HCT116 (cell line): ENCODE data around the gene PPP1R2C. TPM values are rescaled to one million over a fixed set of nuclear protein-coding genes. Genes with fewer than 3 reads are reported as not detected.

ENCODE experiments used
- ATAC-seq: fragments of 200-7000 bp; cut with Tn5 transposase; 2 replicates; pipeline ENCODE4 v1.9.1; 2020; ENCODE audit warnings: mild to moderate bottlenecking, moderate library complexity
- BruUV-seq: library from RNA; stranded (reverse); fragments of 400-500 nt; replicated peaks from 2 replicates; lab custom pipeline; 2021; lab: Mats Ljungman, UMichigan
- CTCF ChIA-PET: fragments of 300-600 bp; sonication (Branson Sonifier 250); formaldehyde crosslinking; loops from one replicate; lab custom pipeline; 2021; ENCODE audit warnings: antibody characterized with exemption; lab: Charles Lee
- POLR2A ChIA-PET: fragments of 300-600, 350-600 bp; sonication (Branson Sonifier 250); formaldehyde crosslinking; loops from one replicate; lab custom pipeline; 2021; ENCODE audit warnings: antibody characterized with exemption; lab: Charles Lee
- RAD21 ChIA-PET, 2 experiments: fragments of 300-600 bp; sonication (Branson Sonifier 250); formaldehyde crosslinking; loops; one replicate each; lab custom pipeline; 2023; ENCODE audit warnings: low total read pairs in 2 of 2; ENCODE audit not compliant: uncharacterized antibody in 2 of 2, unreplicated experiment in 2 of 2, low non-redundant PET in 1 of 2; lab: Charles Lee
- DNase-seq: peaks from one replicate; pipeline ENCODE4 v3.0.0-alpha.2; 2010; ENCODE audit warnings: low read depth, low spot score
- H2AFZ ChIP-seq: fragments of 200-600 bp; shearing (Covaris generic), sonication (generic); 2 replicates; pipeline ENCODE4 v1.6.1; 2017; ENCODE audit warnings: low read depth, mixed run types, mixed read lengths, antibody characterized with exemption, low read length; ENCODE audit not compliant: poor library complexity, severe bottlenecking
- H3K27ac ChIP-seq: 2 replicates; pipeline ENCODE4 v1.5.1; 2012; ENCODE audit warnings: low read depth, low read length
- H3K27me3 ChIP-seq: fragments of 200-600 bp; sonication (generic); 2 replicates; pipeline ENCODE4 v1.6.1; 2016; ENCODE audit warnings: mixed run types, low read length, mixed read lengths; ENCODE audit not compliant: insufficient read depth
- H3K36me3 ChIP-seq, 2 experiments: fragments of 200-500 bp in 1 of 2; fragments of 200-600 bp in 1 of 2; sonication (Bioruptor generic) in 1 of 2; sonication (generic) in 1 of 2; 2 replicates each; pipeline versions ENCODE4 v1.5.1 to v1.6.1; 2014 to 2016; ENCODE audit warnings: low read length in 2 of 2, inconsistent platforms in 1 of 2, mixed read lengths in 1 of 2, mixed run types in 1 of 2; ENCODE audit not compliant: insufficient read depth in 2 of 2, control insufficient read depth in 1 of 2
- H3K4me1 ChIP-seq, 2 experiments: fragments of 200-600 bp in 1 of 2; sonication (generic) in 1 of 2; 2 replicates each; pipeline versions ENCODE4 v1.5.1 to v1.6.1; 2012 to 2017; ENCODE audit warnings: low read length in 2 of 2, inconsistent platforms in 1 of 2, mild to moderate bottlenecking in 1 of 2, mixed read lengths in 1 of 2, mixed run types in 1 of 2, moderate library complexity in 1 of 2; ENCODE audit not compliant: insufficient read depth in 2 of 2, control insufficient read depth in 1 of 2
- H3K4me2 ChIP-seq: fragments of 200-600 bp; sonication (generic); 2 replicates; pipeline ENCODE4 v1.6.1; 2017; ENCODE audit warnings: mixed run types, low read length, mixed read lengths
- H3K4me3 ChIP-seq, 2 experiments: fragments of 200-600 bp in 1 of 2; sonication (generic) in 1 of 2; replicated peaks in 1 of 2; 2 replicates each; pipeline ENCODE4 v1.5.1; 2011 to 2016; ENCODE audit warnings: low read length in 2 of 2, control low read depth in 1 of 2, low read depth in 1 of 2, mild to moderate bottlenecking in 1 of 2, mixed read lengths in 1 of 2, mixed run types in 1 of 2
- H3K79me2 ChIP-seq: fragments of 200-600 bp; sonication (generic); 2 replicates; pipeline ENCODE4 v1.6.1; 2017; ENCODE audit warnings: mild to moderate bottlenecking, mixed run types, low read length, moderate library complexity, mixed read lengths; ENCODE audit not compliant: insufficient read depth
- H3K9ac ChIP-seq: fragments of 200-600 bp; sonication (generic); 2 replicates; pipeline ENCODE4 v1.6.1; 2016; ENCODE audit warnings: low read length, mixed read lengths
- H3K9me2 ChIP-seq: fragments of 200-600 bp; sonication (generic), shearing (Covaris generic); 2 replicates; pipeline ENCODE4 v1.6.1; 2017; ENCODE audit warnings: mixed run types, mild to moderate bottlenecking, moderate library complexity; ENCODE audit not compliant: insufficient read depth
- H3K9me3 ChIP-seq, 2 experiments: fragments of 200-500 bp in 1 of 2; fragments of 200-600 bp in 1 of 2; sonication (Bioruptor generic) in 1 of 2; sonication (generic) in 1 of 2; 2 replicates each; pipeline ENCODE4 v1.6.1; 2014 to 2017; ENCODE audit warnings: low read length in 2 of 2, mixed read lengths in 2 of 2, inconsistent platforms in 1 of 2, low read depth in 1 of 2, mild to moderate bottlenecking in 1 of 2, mixed run types in 1 of 2, moderate library complexity in 1 of 2; ENCODE audit not compliant: control insufficient read depth in 1 of 2, insufficient read depth in 1 of 2
- H4K20me1 ChIP-seq: fragments of 200-600 bp; sonication (generic), shearing (Covaris generic); 2 replicates; pipeline ENCODE4 v1.6.1; 2017; ENCODE audit warnings: mixed run types, mild to moderate bottlenecking, moderate library complexity; ENCODE audit not compliant: insufficient read depth
- ATF3 ChIP-seq: IDR thresholded peaks from 2 replicates; pipeline ENCODE4 v1.6.1; 2012
- CBX3 ChIP-seq: IDR thresholded peaks from 2 replicates; pipeline ENCODE4 v1.6.1; 2012; ENCODE audit warnings: low read depth
- CEBPB ChIP-seq: IDR thresholded peaks from 2 replicates; pipeline ENCODE4 v1.6.1; 2012; ENCODE audit warnings: low read depth
- ELF1 ChIP-seq: IDR thresholded peaks from 2 replicates; pipeline ENCODE4 v1.6.1; 2012; ENCODE audit warnings: low read depth, borderline replicate concordance
- FOSL1 ChIP-seq: IDR thresholded peaks from 2 replicates; pipeline ENCODE4 v1.6.1; 2012; ENCODE audit warnings: low read depth
- JUND ChIP-seq: IDR thresholded peaks from 2 replicates; pipeline ENCODE4 v1.6.1; 2012
- MAX ChIP-seq: IDR thresholded peaks from 2 replicates; pipeline ENCODE4 v1.6.1; 2012
- POLR2A ChIP-seq: IDR thresholded peaks from 2 replicates; pipeline ENCODE4 v1.7.0; 2011; ENCODE audit warnings: borderline replicate concordance; ENCODE audit not compliant: insufficient read depth, insufficient read length; ENCODE audit errors: extremely low read depth
- POLR2AphosphoS5 ChIP-seq: IDR thresholded peaks from 2 replicates; pipeline ENCODE4 v1.6.1; 2011; ENCODE audit warnings: mild to moderate bottlenecking, low read depth, low read length, moderate library complexity
- RAD21 ChIP-seq: IDR thresholded peaks from 2 replicates; pipeline ENCODE4 v1.6.1; 2012; ENCODE audit warnings: low read depth, mild to moderate bottlenecking
- SIN3A ChIP-seq: IDR thresholded peaks from 2 replicates; pipeline ENCODE4 v1.6.1; 2012; ENCODE audit warnings: low read depth
- SP1 ChIP-seq: IDR thresholded peaks from 2 replicates; pipeline ENCODE4 v1.6.1; 2012; ENCODE audit warnings: low read depth
- TCF7L2 ChIP-seq: IDR thresholded peaks from 2 replicates; pipeline ENCODE4 v1.7.0; 2011; ENCODE audit warnings: borderline replicate concordance, inconsistent platforms; ENCODE audit not compliant: insufficient read depth, insufficient read length; ENCODE audit errors: extremely low read depth
- ZFX ChIP-seq: fragments of 450-650 bp; IDR thresholded peaks from 2 replicates; pipeline ENCODE4 v1.6.1; 2017
- ZNF274 ChIP-seq: fragments of 200-500 bp; sonication (Bioruptor generic); IDR thresholded peaks from 2 replicates; pipeline ENCODE4 v1.6.1; 2014; ENCODE audit warnings: mild to moderate bottlenecking, low read depth, low read length, inconsistent platforms
- intact Hi-C: fragments of 100-400 bp; cut with micrococcal nuclease; formaldehyde crosslinking; loops from 2 replicates; pipeline ENCODE4 v1.10.0; 2022
- total RNA-seq: library from RNA; stranded (reverse); gene quantifications from one replicate; pipeline ENCODE4 v1.2.1, GENCODE V29; 2021; ENCODE audit not compliant: unreplicated experiment
- TF ChIP-seq, protein P1 (sequence below), 3 experiments: fragments of 200-600 bp in 1 of 3; sonication (generic) in 1 of 3; IDR thresholded peaks in 2 of 3; conservative IDR thresholded peaks in 1 of 3; 2 replicates each; pipeline ENCODE4 v1.5.1; 2012 to 2017; ENCODE audit warnings: low read depth in 2 of 3, low read length in 2 of 3, antibody characterized with exemption in 1 of 3, borderline replicate concordance in 1 of 3, control low read depth in 1 of 3, mild to moderate bottlenecking in 1 of 3, mixed read lengths in 1 of 3, mixed run types in 1 of 3, moderate library complexity in 1 of 3; ENCODE audit not compliant: insufficient read depth in 1 of 3

PPP1R2C gene
- total RNA-seq, 1 experiment from 2014 or later = not detected

- Histone ChIP-seq H3K27me3 (no peaks in the 10 kb centered on the region), H3K4me2 (no peak overlapping the region), H3K36me3 (no peaks in the 10 kb centered on the region), H3K27ac (no peak overlapping the region), H4K20me1 (no peaks in the 10 kb centered on the region), H3K4me3 (no peak overlapping the region), H3K79me2 (no peaks in the 10 kb centered on the region), H3K9me3 (no peaks in the 10 kb centered on the region), H3K9me2 (no peaks in the 10 kb centered on the region), H3K9ac (no peak overlapping the region), H2AFZ (no peak overlapping the region), H3K4me1 (no peaks in the 10 kb centered on the region; a peak in 1 of 4 replicates)
- no peak for ATAC-seq
- no peak for DNase-seq
- TF ChIP-seq CEBPB (no peak), FOSL1 (no peak), MAX (no peak), RAD21 (no peak), ZNF274 (no peak), JUND (no peak), ELF1 (no peak), TCF7L2 (no peak), SP1 (no peak), SIN3A (no peak), POLR2AphosphoS5 (no peak), ATF3 (no peak), CBX3 (no peak), POLR2A (no peak), ZFX (no peak)
- TF ChIP-seq, protein P1, sequence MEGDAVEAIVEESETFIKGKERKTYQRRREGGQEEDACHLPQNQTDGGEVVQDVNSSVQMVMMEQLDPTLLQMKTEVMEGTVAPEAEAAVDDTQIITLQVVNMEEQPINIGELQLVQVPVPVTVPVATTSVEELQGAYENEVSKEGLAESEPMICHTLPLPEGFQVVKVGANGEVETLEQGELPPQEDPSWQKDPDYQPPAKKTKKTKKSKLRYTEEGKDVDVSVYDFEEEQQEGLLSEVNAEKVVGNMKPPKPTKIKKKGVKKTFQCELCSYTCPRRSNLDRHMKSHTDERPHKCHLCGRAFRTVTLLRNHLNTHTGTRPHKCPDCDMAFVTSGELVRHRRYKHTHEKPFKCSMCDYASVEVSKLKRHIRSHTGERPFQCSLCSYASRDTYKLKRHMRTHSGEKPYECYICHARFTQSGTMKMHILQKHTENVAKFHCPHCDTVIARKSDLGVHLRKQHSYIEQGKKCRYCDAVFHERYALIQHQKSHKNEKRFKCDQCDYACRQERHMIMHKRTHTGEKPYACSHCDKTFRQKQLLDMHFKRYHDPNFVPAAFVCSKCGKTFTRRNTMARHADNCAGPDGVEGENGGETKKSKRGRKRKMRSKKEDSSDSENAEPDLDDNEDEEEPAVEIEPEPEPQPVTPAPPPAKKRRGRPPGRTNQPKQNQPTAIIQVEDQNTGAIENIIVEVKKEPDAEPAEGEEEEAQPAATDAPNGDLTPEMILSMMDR (IDR thresholded peaks at IDR 0.05 in 2 of 3, conservative IDR thresholded peaks at IDR 0.05 in 1 of 3; ENCODE audit: borderline replicate concordance in 1 of 3, insufficient read depth in 1 of 3, low read depth in 2 of 3, low read length in 2 of 3) = no peak
- ChIA-PET POLR2A (no interaction called here), CTCF (no interaction called here), RAD21 (no interaction called here)
- intact Hi-C loops = no loop called here
- no TSS peak for BruUV-seq
Observed at GRCh38 chrX:42732506-42732905, 45.5 kb downstream of the PPP1R2C start.
